HG02623 (cell line): Measurements from ENCODE around the gene ASXL2.
"Not testable (repeated sequence)": the region's sequence is repeated elsewhere in the genome, so short reads cannot be mapped to it uniquely, and the experiment has no call there.

ENCODE experiments used
- ATAC-seq: cut with Tn5 transposase; IDR thresholded peaks from one replicate; pipeline ENCODE4 v1.9.1; 2021; ENCODE audit warnings: moderate library complexity; ENCODE audit not compliant: unreplicated experiment

Gene ASXL2

DNA sequence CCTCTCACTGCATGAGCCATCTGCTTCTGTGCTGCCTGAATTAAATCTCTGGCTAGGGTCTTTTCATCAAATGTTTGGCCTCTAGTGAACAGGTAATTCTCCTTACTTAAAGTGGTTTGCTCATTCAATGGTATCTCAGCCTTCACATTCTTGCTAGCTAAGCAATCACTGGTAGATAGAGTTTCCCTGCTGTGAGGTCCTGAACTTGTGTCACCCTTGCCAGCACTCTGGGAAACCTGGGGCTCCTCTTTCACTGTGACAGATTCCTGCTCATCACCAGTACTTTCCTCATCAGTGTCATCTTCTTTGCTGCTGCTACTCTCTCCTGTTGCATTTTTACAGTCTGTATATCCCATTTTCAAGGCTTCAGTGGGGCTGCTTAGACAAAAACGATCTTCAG is 135.8 kb downstream of the ASXL2 start:
- ATAC-seq: no peak

GRCh38 chr2:25740810-25741381 is 137.4 kb downstream of the ASXL2 start:
- ATAC-seq: no peak

GRCh38 chr2:25738383-25739343 is 139.6 kb downstream of the ASXL2 start:
- no peak for ATAC-seq

DNA sequence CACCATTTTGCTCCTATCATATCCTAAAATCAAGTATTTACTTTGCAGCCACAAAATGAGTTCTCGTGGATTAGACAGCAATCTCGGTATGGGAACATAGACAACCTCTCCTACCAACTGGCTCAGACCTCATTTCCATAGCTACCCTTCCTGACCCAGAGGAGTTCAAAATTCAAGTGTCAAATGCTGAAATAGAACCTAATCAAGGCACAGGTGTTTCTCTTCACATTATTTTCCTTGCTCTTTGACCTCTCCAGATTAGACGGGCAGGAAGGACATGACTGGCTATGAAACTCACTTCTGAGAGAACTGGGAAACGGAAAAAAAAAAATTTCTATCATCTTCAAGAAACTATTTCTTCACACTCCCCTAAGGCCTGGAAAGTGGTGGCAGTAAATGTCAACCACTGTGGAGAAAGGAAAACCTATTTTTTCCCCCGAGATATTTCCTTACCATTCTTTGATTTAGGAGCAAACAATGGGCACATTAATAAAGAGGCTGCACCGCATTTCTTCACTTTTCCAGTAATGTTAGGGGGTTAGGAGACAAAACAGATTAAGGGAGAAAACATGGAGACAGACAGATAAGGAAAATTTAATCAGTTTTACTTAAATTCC is 141.3 kb downstream of the ASXL2 start:
- ATAC-seq: no peak

DNA sequence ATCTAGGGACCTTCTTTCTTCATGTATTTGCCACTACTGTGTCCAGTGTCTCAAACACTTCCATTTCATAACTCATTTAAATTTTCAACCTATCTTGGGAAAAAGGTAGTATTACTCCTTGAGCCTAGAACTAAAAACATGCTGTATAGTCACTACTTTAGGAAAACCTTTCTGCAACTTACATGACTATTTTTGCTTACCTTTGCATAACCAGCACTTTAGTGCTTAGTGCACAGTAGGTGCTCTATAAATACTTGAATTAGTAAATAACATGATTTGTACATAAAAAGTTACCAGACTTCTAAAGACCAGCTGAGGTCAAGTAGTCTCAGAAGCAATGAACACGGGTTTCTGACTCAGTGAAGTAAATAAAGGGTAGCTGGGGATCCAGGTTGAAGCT is 142.5 kb downstream of the ASXL2 start:
- no peak for ATAC-seq

GRCh38 chr2:25728559-25728958 is 149.7 kb downstream of the ASXL2 start:
- no peak for ATAC-seq

DNA sequence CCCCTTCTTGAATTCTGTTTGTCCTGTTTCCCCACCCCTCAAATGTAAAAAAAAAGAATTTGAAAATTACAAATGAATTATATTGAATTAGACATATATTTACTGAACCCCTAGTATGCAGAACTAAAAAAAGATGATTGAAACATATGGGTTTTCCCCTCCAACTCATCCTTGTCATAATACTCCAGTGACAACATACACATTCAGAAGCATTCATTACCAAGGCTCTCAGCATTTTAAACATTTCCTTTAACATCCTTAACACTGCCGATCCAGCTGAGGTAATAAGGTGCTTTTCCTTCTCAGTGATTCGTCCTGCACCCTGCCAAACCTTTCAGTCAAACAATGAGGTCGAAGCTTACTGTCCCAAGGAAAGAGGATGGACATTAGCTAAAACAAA is 151.8 kb downstream of the ASXL2 start:
- ATAC-seq: no peak

- ATAC-seq: no peak
These were observed 152.4 kb downstream of the ASXL2 start for GRCh38 chr2:25725877-25726276.

DNA sequence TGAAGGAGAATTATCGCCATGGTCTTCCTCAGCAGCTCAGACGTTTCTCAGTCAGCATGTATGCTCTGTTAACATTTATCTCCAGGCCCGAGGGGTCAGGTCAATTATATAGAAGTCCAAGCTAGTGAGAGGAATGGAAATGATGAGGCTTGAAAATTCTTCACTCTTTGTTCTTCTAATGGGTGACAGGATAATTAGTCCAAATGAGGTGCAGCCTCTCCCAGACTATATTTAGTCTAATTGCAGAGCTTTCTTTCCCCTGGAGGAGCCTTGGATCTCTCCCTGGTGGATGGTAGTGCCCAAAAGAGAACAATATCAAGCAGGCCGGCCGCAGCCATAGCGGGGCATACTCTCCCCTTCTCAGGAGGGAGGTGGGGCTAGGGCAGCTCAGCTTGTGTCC is 153.5 kb downstream of the ASXL2 start:
- no peak for ATAC-seq

GRCh38 chr2:25722224-25722623 is 156.1 kb downstream of the ASXL2 start:
- no peak for ATAC-seq

- no peak for ATAC-seq
These were observed 157.7 kb downstream of the ASXL2 start for GRCh38 chr2:25720575-25720974.

GRCh38 chr2:25714740-25715139 is 163.5 kb downstream of the ASXL2 start:
- ATAC-seq: no peak

GRCh38 chr2:25712455-25712854 is 165.8 kb downstream of the ASXL2 start:
- ATAC-seq: no peak

- ATAC-seq: no peak
These were observed 166.5 kb downstream of the ASXL2 start for GRCh38 chr2:25711675-25712354.

DNA sequence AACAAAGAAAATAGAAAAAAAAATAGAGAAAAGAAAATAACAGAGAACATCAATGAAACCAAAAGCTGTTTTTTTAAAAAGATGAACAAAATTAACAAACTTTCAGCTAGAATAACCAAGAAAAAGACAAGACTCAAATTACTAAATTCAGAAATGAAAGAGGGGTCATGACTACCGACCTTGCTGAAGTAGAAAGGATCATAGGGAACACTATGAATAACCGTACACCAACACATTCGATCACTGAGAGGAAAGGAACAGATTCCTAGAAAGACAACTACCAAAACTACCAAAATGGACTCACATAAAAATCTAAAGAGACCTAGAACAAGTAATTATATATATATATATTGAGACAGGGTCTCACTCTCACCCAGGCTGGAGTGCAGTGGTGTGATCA is 167.5 kb downstream of the ASXL2 start:
- no peak for ATAC-seq

GRCh38 chr2:25709349-25709748 is 168.9 kb downstream of the ASXL2 start:
- ATAC-seq: no peak

DNA sequence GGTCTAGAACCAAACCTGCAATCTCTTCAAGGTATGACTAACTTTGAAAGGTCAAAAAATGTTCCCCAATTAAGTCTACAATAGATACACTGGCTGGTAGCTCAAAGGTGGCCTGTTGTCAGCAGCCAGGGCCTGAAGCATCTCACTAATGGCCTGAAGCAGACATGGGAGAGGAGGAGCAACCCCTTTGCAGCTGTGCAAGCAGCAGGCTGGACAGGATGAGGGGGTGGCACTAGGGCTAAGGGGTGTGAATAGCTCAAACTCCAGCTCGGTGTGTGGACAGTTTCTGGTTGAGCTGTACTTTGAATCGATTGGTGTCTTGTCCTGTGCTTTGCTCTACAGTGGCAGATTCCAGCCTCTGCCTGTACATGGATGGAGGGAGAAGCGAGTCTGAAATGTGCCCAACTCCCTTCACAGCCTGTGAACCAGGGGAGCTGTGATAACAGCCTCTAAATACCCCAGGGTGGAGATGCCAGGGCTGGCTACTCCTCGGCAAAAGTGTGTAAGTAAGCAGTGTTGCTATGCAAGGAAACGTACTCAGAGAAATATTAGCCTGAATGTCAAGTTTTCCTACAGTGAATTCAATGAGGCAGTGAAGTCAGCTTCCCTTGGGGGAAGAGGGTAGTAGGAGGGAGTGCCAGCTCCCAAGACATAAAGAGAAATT is 170.2 kb downstream of the ASXL2 start:
- no peak for ATAC-seq

DNA sequence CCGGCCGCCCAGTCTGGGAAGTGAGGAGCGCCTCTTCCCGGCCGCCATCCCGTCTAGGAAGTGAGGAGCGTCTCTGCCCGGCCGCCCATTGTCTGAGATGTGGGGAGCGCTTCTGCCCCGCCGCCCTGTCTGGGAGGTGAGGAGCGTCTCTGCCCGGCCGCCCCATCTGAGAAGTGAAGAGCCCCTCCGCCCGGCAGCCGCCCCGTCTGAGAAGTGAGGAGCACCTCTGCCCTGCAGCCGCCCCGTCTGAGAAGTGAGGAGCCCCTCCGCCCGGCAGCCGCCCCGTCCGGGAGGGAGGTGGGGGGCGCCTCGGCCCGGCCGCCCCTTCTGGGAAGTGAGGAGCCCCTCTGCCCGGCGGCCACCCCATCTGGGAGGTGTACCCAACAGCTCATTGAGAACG is 172.7 kb downstream of the ASXL2 start:
- not testable (repeated sequence) for ATAC-seq

DNA sequence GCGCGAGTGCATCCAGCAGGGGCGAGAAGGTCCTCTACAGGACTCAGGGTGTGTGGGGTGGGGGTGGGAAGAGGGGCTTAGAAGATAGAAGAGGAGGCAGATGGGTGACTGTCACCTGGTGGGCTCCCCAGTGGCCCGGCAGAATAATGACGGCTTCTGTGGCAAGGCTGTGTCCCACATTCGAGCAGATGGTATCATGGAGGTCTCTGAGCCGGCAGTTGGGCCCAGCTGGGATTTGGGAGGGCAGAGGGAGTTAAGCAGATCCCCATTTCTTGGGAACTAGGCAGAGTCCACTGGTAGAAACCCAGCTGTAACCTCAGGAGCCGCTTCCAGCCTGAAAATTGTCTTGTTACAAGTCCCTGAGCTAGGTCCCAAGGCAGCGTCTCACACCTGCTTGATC is 176.5 kb downstream of the ASXL2 start:
- ATAC-seq: no peak

- no peak for ATAC-seq
These were observed 178.0 kb downstream of the ASXL2 start for GRCh38 chr2:25700221-25700660.

GRCh38 chr2:25699216-25699615 is 179.1 kb downstream of the ASXL2 start:
- ATAC-seq: no peak
